H1 (cell line): Measurements from ENCODE around the gene ERG28. TPM values are rescaled to one million over a fixed set of nuclear protein-coding genes. Genes with fewer than 3 reads are reported as not detected.

ENCODE experiments used
- CTCF ChIA-PET: fragments of 300-600 bp; sonication (Branson Sonifier 250); formaldehyde crosslinking; loops from one replicate; lab custom pipeline; 2021; ENCODE audit not compliant: partially characterized antibody; lab: Charles Lee
- POLR2A ChIA-PET: fragments of 300-600 bp; sonication (Branson Sonifier 250); formaldehyde crosslinking; loops from one replicate; lab custom pipeline; 2021; ENCODE audit warnings: inconsistent platforms; ENCODE audit not compliant: partially characterized antibody; lab: Charles Lee
- DNase-seq, 2 experiments: peaks; one replicate each; pipeline versions ENCODE4 v3.0.0 to v3.0.0-alpha.2; 2010 to 2022; ENCODE audit warnings: low spot score in 2 of 2, low read depth in 1 of 2, mixed read lengths in 1 of 2
- FAIRE-seq: peaks from 2 replicates; lab custom pipeline; 2011; peaks lifted over from hg19 to GRCh38; lab: Jason Lieb, UNC
- H2AFZ ChIP-seq: 2 replicates; pipeline ENCODE4 v1.8.1; 2012; ENCODE audit warnings: low read length, inconsistent platforms
- H2AK5ac ChIP-seq: 2 replicates; pipeline ENCODE4 v1.6.1; 2013; ENCODE audit warnings: low read depth, low read length
- H2BK120ac ChIP-seq: replicated peaks from 2 replicates; pipeline ENCODE3; 2013; ENCODE audit warnings: low read depth, low read length, inconsistent platforms
- H2BK12ac ChIP-seq: 2 replicates; pipeline ENCODE4 v1.6.1; 2013; ENCODE audit warnings: low read depth, low read length
- H2BK15ac ChIP-seq: 2 replicates; pipeline ENCODE4 v1.6.1; 2013; ENCODE audit warnings: low read length
- H2BK20ac ChIP-seq: 2 replicates; pipeline ENCODE4 v1.6.1; 2013; ENCODE audit warnings: low read length
- H2BK5ac ChIP-seq: 2 replicates; pipeline ENCODE4 v1.6.1; 2013; ENCODE audit warnings: low read depth, low read length
- H3K14ac ChIP-seq: 2 replicates; pipeline ENCODE4 v1.6.1; 2013; ENCODE audit warnings: inconsistent platforms; ENCODE audit not compliant: insufficient read length
- H3K18ac ChIP-seq: 2 replicates; pipeline ENCODE4 v1.6.1; 2013; ENCODE audit warnings: low read length; ENCODE audit errors: extremely low read depth
- H3K23ac ChIP-seq: 2 replicates; pipeline ENCODE4 v1.6.1; 2013; ENCODE audit warnings: inconsistent platforms; ENCODE audit not compliant: insufficient read length
- H3K23me2 ChIP-seq: 2 replicates; pipeline ENCODE4 v1.6.1; 2013; ENCODE audit warnings: low read depth, low read length
- H3K27ac ChIP-seq: 2 replicates; pipeline ENCODE4 v1.6.1; 2011; ENCODE audit warnings: low read depth, low read length, inconsistent platforms
- H3K27me3 ChIP-seq, 4 experiments: replicated peaks in 1 of 4; 1 replicate in 1 of 4; 2 replicates in 3 of 4; pipeline versions ENCODE4 v1.6.1 to v1.8.1; 2011 to 2013; ENCODE audit warnings: low read length in 3 of 4, mild to moderate bottlenecking in 3 of 4, inconsistent platforms in 2 of 4, mixed read lengths in 2 of 4, moderate library complexity in 1 of 4; ENCODE audit not compliant: control insufficient read depth in 3 of 4, insufficient read depth in 3 of 4; ENCODE audit errors: extremely low read depth in 1 of 4
- H3K36me3 ChIP-seq, 4 experiments: 2 replicates each; pipeline versions ENCODE4 v1.6.1 to v1.8.1; 2011 to 2013; ENCODE audit warnings: mild to moderate bottlenecking in 4 of 4, low read length in 3 of 4, moderate library complexity in 2 of 4, control low read depth in 1 of 4, inconsistent platforms in 1 of 4; ENCODE audit not compliant: insufficient read depth in 4 of 4, control insufficient read depth in 2 of 4
- H3K4ac ChIP-seq: replicated peaks from 2 replicates; pipeline ENCODE3; 2013; ENCODE audit warnings: low read length, low read depth, mixed read lengths, inconsistent platforms; ENCODE audit not compliant: insufficient read length
- H3K4me1 ChIP-seq, 4 experiments: replicated peaks in 1 of 4; 1 replicate in 1 of 4; 2 replicates in 3 of 4; pipeline versions ENCODE4 v1.6.1 to v1.8.1; 2011 to 2013; ENCODE audit warnings: low read length in 3 of 4, inconsistent platforms in 2 of 4, mixed read lengths in 1 of 4; ENCODE audit not compliant: insufficient read depth in 4 of 4, control insufficient read depth in 3 of 4
- H3K4me2 ChIP-seq, 2 experiments: 2 replicates each; pipeline versions ENCODE4 v1.6.1 to v1.8.1; 2011 to 2013; ENCODE audit warnings: low read depth in 2 of 2, low read length in 2 of 2, control low read depth in 1 of 2, inconsistent platforms in 1 of 2, mild to moderate bottlenecking in 1 of 2; ENCODE audit not compliant: insufficient read depth in 1 of 2
- H3K4me3 ChIP-seq, 4 experiments: fragments of 200-600, 300-600 bp in 1 of 4; sonication (generic), shearing (Covaris generic), sonication (Bioruptor Twin) in 1 of 4; 2 replicates each; pipeline versions ENCODE4 v1.5.1 to v1.8.1; 2011 to 2016; ENCODE audit warnings: low read length in 4 of 4, low read depth in 3 of 4, control low read depth in 2 of 4, inconsistent platforms in 2 of 4, mild to moderate bottlenecking in 2 of 4, mixed read lengths in 1 of 4, moderate library complexity in 1 of 4; ENCODE audit not compliant: insufficient read depth in 2 of 4; ENCODE audit errors: extremely low read depth in 1 of 4
- H3K56ac ChIP-seq: replicated peaks from 2 replicates; pipeline ENCODE3; 2013; ENCODE audit warnings: low read depth, mild to moderate bottlenecking, mixed read lengths, low read length, inconsistent platforms; ENCODE audit not compliant: insufficient read length
- H3K79me1 ChIP-seq: 2 replicates; pipeline ENCODE4 v1.6.1; 2013; ENCODE audit warnings: low read depth, low read length, control low read depth
- H3K79me2 ChIP-seq, 2 experiments: 2 replicates each; pipeline versions ENCODE4 v1.6.1 to v1.8.1; 2012 to 2013; ENCODE audit warnings: low read length in 2 of 2, mild to moderate bottlenecking in 2 of 2, inconsistent platforms in 1 of 2; ENCODE audit not compliant: insufficient read depth in 2 of 2, control insufficient read depth in 1 of 2
- H3K9ac ChIP-seq, 4 experiments: replicated peaks in 1 of 4; 1 replicate in 1 of 4; 2 replicates in 3 of 4; pipeline versions ENCODE4 v1.6.1 to v1.8.1; 2011 to 2013; ENCODE audit warnings: low read depth in 3 of 4, low read length in 3 of 4, control low read depth in 2 of 4, mild to moderate bottlenecking in 2 of 4, moderate library complexity in 2 of 4, inconsistent platforms in 1 of 4; ENCODE audit errors: extremely low read depth in 1 of 4
- H3K9me3 ChIP-seq, 2 experiments: 2 replicates each; pipeline versions ENCODE4 v1.6.1 to v1.8.1; 2012 to 2013; ENCODE audit warnings: mild to moderate bottlenecking in 2 of 2, moderate library complexity in 2 of 2, control low read depth in 1 of 2, inconsistent platforms in 1 of 2, low read depth in 1 of 2, low read length in 1 of 2, mixed read lengths in 1 of 2; ENCODE audit not compliant: insufficient read depth in 2 of 2
- H4K20me1 ChIP-seq, 2 experiments: replicated peaks in 1 of 2; 2 replicates each; pipeline versions ENCODE3 to v1.8.1; 2011 to 2013; ENCODE audit warnings: inconsistent platforms in 2 of 2, low read length in 2 of 2, mild to moderate bottlenecking in 1 of 2; ENCODE audit not compliant: insufficient read depth in 2 of 2, control insufficient read depth in 1 of 2
- H4K5ac ChIP-seq: 2 replicates; pipeline ENCODE4 v1.6.1; 2013; ENCODE audit warnings: low read length, low read depth, mixed read lengths, inconsistent platforms; ENCODE audit not compliant: insufficient read length
- H4K8ac ChIP-seq: 2 replicates; pipeline ENCODE4 v1.8.0; 2013; ENCODE audit warnings: mild to moderate bottlenecking, moderate library complexity, low read length, inconsistent platforms; ENCODE audit not compliant: insufficient read depth; ENCODE audit errors: extremely low read depth
- H4K91ac ChIP-seq: replicated peaks from 2 replicates; pipeline ENCODE3; 2013; ENCODE audit warnings: low read length, mixed read lengths, inconsistent platforms; ENCODE audit not compliant: insufficient read length
- EP300 ChIP-seq, 2 experiments: IDR thresholded peaks; 1 replicate in 1 of 2; 2 replicates in 1 of 2; pipeline ENCODE4 v1.6.1; 2011 to 2012; ENCODE audit warnings: low read depth in 2 of 2, low read length in 2 of 2, mild to moderate bottlenecking in 2 of 2, borderline replicate concordance in 1 of 2, inconsistent platforms in 1 of 2, moderate library complexity in 1 of 2
- HDAC2 ChIP-seq, 2 experiments: fragments of 300-600 bp in 1 of 2; sonication (generic) in 1 of 2; IDR thresholded peaks; 2 replicates each; pipeline ENCODE4 v1.6.1; 2011 to 2012; ENCODE audit warnings: low read depth in 2 of 2, low read length in 2 of 2, mild to moderate bottlenecking in 2 of 2, moderate library complexity in 2 of 2, borderline replicate concordance in 1 of 2, inconsistent platforms in 1 of 2
- KDM1A ChIP-seq: fragments of 200-600, 300-600 bp; sonication (generic); IDR thresholded peaks from 2 replicates; pipeline ENCODE4 v1.7.1; 2016; ENCODE audit warnings: mild to moderate bottlenecking, low read length, borderline replicate concordance
- NANOG ChIP-seq: IDR thresholded peaks from 2 replicates; pipeline ENCODE4 v1.6.1; 2011; ENCODE audit warnings: low read length, low read depth, mild to moderate bottlenecking, inconsistent platforms; ENCODE audit not compliant: insufficient read depth, poor library complexity, severe bottlenecking
- POU5F1 ChIP-seq: IDR thresholded peaks from 2 replicates; pipeline ENCODE4 v1.6.1; 2011; ENCODE audit warnings: low read depth, mild to moderate bottlenecking, low read length, moderate library complexity
- WGBS, 2 experiments: shearing (Covaris generic) in 1 of 2; methylation state at CpG; one replicate each; pipeline versions ENCODE4 v1.1.6 to v1.1.7; 2013 to 2015; ENCODE audit warnings: low lambda C conversion rate in 2 of 2, mixed read lengths in 2 of 2, inconsistent platforms in 1 of 2, low coverage in 1 of 2, missing lambda C conversion rate in 1 of 2; ENCODE audit not compliant: insufficient replicate concordance in 2 of 2, insufficient coverage in 1 of 2, insufficient read length in 1 of 2; ENCODE audit errors: extremely low coverage in 1 of 2, missing lambda C conversion rate in 1 of 2; 5-methylcytosine and 5-hydroxymethylcytosine counted together
- polyA plus RNA-seq, 7 experiments: library from polyadenylated mRNA; depleted of rRNA in 3 of 7; stranded (reverse) in 5 of 7; unstranded in 2 of 7; fragments of >200 nt in 5 of 7; fragments of 200-250 nt in 2 of 7; gene quantifications; 1 replicate in 5 of 7; 2 replicates in 1 of 7; 4 replicates in 1 of 7; pipeline versions ENCODE4 v1.2.1 to v1.2.3, GENCODE V29; 2011 to 2013; ENCODE audit warnings: missing spikeins in 2 of 7, mixed read lengths in 2 of 7
- total RNA-seq: library from RNA; stranded (reverse); fragmentation: NEBNext Ultra II Directional; extraction: Animal tissue kit (Norgen Biotek cat#: 25700); gene quantifications from 2 replicates; pipeline ENCODE4 v1.2.1, GENCODE V29; 2021

The ERG28 gene
- total and polyA plus RNA-seq, 2 of the 8 experiments (the other 6 are each of a cell fraction or from before 2014, with no cell fraction given), result 32.6 to 56.7 TPM

DNA sequence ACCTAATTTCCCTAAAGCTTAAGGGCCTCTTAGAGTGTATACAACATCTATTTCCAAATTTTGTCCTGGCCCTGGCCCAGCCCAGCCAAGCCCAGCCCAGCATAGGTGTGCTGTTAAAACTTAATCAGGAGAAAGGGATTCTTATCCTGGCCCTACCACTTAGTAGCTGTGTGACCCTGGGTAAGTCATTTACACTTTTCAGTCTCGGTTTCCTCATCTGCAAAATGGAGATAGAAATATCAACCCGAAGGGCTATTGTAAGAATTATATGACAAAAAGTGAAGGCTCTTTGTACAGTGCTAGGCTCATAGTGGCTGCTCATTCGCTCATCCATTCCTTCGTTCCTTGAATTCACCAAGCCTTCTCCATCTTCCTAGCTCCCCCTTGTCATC, 442 bp downstream of the ERG28 start:
- Histone ChIP-seq H4K20me1 (peaks cover 0 to 2% of the 10 kb centered on the region in 2 experiments), H4K5ac (no peak overlapping the region), H3K27me3 (no peaks in the 10 kb centered on the region), H4K91ac (no peak overlapping the region), H3K4me3 (peak overlapping the region; percentile 67 to 88 (median 83)), H3K79me1 (peaks cover 8% of the 10 kb centered on the region; the same call in 1 of the 2 replicates), H3K27ac (peak overlapping the region; percentile 67), H3K4me2 (peak overlapping the region; percentile 62 to 93), H3K23ac (no peak overlapping the region), H2BK120ac (no peak overlapping the region), H3K9ac (peak overlapping the region; percentile 55 to 95 (median 74)), H2BK20ac (no peak overlapping the region), H3K23me2 (0 out of 2 replicates have a peak, but pooled peaks cover 6% of the 10 kb centered on the region), H2AK5ac (no peak overlapping the region), H2BK5ac (peak overlapping the region; percentile 86), H3K9me3 (no peaks in the 10 kb centered on the region), H2AFZ (peak overlapping the region; percentile 65; the same call in 1 of the 2 replicates), H3K18ac (peak overlapping the region; percentile 38; the same call in 1 of the 2 replicates), H3K36me3 (peaks cover 4 to 29% (median 13%) of the 10 kb centered on the region in 4 experiments), H3K56ac (no peak overlapping the region), H4K8ac (0 out of 2 replicates have a peak overlapping the region, but pooled peaks have one; percentile 4), H2BK15ac (no peak overlapping the region), H3K14ac (no peak overlapping the region), H3K4ac (no peak overlapping the region), H2BK12ac (peak overlapping the region; percentile 44; the same call in 1 of the 2 replicates), H3K79me2 (peaks cover 0 to 41% of the 10 kb centered on the region in 2 experiments; a peak in 3 of 4 replicates), H3K4me1 (peaks cover 0 to 2% (median 0%) of the 10 kb centered on the region in 4 experiments; a peak in 2 of 7 replicates)
- FAIRE-seq (no peak), DNase-seq (no peak)
- ChIA-PET POLR2A (interaction anchor here (0.8 to 2.6 kb wide), 10 partner anchors 9 to 85 kb away, joined by 3 to 22 read pairs (median 5); partner anchors contain the start of gene FLVCR2), CTCF (interaction anchor here (1.2 to 13.7 kb wide), 4 partner anchors 43 to 322 kb away, joined by 3 to 348 read pairs (median 7); partner anchors contain the start of genes FLVCR2 and TGFB3)
- WGBS, 2 experiments, result 20% methylated on average over 4 of the region's 4 CpGs; no CpG with 5 or more reads in 1 of the 2 experiments
- TF ChIP-seq KDM1A (peak; percentile 58; the same call in 1 of the 2 replicates), HDAC2 (IDR thresholded peaks at IDR 0.05; ENCODE audit: borderline replicate concordance in 1 of 2, low read depth in 2 of 2, low read length in 2 of 2) (peak in 1 of 2 experiments; percentile 72; a peak in 1 of 4 replicates), NANOG (no peak), EP300 (IDR thresholded peaks at IDR 0.05; ENCODE audit: borderline replicate concordance in 1 of 2, low read depth in 2 of 2, low read length in 2 of 2) (no peak), POU5F1 (no peak)
